ENCODE measurements around the gene CYBRD1. TPM values are rescaled to one million over a fixed set of nuclear protein-coding genes. Genes with fewer than 3 reads are reported as not detected.
"Not testable (repeated sequence)": the region's sequence is repeated elsewhere in the genome, so short reads cannot be mapped to it uniquely, and the experiment has no call there.

Gene CYBRD1
- total RNA-seq, 2 donors from 2014 or later, result 67.9 to 130 TPM

DNA sequence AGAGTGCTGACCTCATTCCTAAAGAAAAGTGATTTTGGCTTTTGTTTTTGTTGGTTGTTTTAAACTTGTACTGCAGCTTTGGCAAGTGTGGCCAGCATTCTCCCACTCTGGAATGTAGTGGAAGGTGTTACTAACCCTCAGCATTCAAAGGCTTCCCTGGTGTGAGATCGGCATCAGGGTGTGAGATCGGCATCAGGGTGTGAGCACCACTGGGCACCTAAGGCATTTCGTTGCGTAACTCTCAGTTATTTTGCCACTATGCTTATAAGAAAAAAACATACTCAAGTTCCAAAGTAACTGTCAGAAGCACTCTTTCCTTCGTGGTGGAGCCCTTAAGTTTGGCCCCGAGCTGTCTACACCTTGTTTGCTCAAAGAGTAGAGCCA, 1.7 kb downstream of the CYBRD1 start:
- no peaks in the 10 kb centered on the region for H3K36me3 ChIP-seq
- H3K4me3 ChIP-seq, result peak overlapping the region; percentile 59 to 78
- H3K4me1 ChIP-seq (replicated peaks), result no peaks in the 10 kb centered on the region
- intact Hi-C loops (cut with DNase I), result no loop called here
- no peaks in the 10 kb centered on the region for H3K27me3 ChIP-seq (replicated peaks; ENCODE audit: insufficient read depth)
- WGBS, result 7% methylated on average over 5 of the region's 6 CpGs
- peak overlapping the region; percentile 91 to 93 for H3K27ac ChIP-seq
- H3K9me3 ChIP-seq, result no peaks in the 10 kb centered on the region
- TF ChIP-seq POLR2A (IDR thresholded peaks at IDR 0.05) (no peak), POLR2AphosphoS5 (IDR thresholded peaks at IDR 0.05) (no peak)
- TF ChIP-seq, protein P1, sequence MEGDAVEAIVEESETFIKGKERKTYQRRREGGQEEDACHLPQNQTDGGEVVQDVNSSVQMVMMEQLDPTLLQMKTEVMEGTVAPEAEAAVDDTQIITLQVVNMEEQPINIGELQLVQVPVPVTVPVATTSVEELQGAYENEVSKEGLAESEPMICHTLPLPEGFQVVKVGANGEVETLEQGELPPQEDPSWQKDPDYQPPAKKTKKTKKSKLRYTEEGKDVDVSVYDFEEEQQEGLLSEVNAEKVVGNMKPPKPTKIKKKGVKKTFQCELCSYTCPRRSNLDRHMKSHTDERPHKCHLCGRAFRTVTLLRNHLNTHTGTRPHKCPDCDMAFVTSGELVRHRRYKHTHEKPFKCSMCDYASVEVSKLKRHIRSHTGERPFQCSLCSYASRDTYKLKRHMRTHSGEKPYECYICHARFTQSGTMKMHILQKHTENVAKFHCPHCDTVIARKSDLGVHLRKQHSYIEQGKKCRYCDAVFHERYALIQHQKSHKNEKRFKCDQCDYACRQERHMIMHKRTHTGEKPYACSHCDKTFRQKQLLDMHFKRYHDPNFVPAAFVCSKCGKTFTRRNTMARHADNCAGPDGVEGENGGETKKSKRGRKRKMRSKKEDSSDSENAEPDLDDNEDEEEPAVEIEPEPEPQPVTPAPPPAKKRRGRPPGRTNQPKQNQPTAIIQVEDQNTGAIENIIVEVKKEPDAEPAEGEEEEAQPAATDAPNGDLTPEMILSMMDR (IDR thresholded peaks at IDR 0.05), result no peak
- DNase-seq (ENCODE audit: low spot score), result peak; percentile 44

DNA sequence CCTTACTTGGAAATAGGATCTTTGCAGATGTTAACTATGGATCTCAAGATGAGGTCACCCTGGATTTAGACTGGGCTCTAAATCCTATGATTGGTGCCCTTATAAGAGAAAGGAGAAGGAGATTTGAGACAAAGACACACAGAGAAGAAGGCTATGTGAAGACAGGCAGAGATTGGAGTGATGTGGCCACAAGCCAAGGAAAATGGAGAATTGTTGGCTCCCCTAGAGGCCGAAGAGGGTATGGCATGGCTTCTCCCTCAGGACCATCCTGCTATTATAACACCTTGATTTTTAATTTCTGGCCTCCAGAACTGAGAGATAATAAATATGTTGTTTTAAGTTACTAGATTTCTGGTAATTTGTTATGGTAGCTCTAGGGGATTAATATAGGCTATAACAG, 7.6 kb downstream of the CYBRD1 start:
- no peak for DNase-seq (ENCODE audit: low spot score)
- Histone ChIP-seq H3K27ac (no peak overlapping the region), H3K4me1 (replicated peaks) (no peaks in the 10 kb centered on the region), H3K36me3 (no peaks in the 10 kb centered on the region), H3K27me3 (replicated peaks; ENCODE audit: insufficient read depth) (no peaks in the 10 kb centered on the region), H3K9me3 (no peaks in the 10 kb centered on the region), H3K4me3 (no peak overlapping the region)
- TF ChIP-seq, protein P1 (IDR thresholded peaks at IDR 0.05), result peak in 1 of 4 experiments; percentile 39
- TF ChIP-seq POLR2A (IDR thresholded peaks at IDR 0.05), result no peak
- 97% methylated on average over 1 of the region's 1 CpG for WGBS
- intact Hi-C loops (cut with DNase I), result no loop called here

DNA sequence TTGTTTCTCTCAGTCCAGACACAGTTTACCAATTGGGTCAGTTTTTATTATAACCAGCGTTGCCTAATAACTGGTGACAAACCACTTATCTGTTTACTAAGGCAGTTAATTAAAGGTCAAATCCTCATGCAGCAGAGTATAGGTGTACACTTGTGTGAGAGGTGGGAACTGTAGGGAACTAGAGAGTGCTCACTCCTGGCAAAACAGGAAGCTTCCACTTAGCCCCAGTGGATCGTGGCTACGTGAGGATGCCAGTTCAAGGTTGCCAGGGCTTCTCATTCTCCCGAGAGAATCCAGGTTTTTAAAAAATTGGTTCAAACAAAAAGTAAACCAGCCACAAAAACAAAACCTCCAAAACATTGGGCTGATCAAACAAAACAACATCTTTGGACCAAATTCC, 8.1 kb downstream of the CYBRD1 start:
- Histone ChIP-seq H3K27me3 (replicated peaks; ENCODE audit: insufficient read depth) (no peaks in the 10 kb centered on the region), H3K9me3 (no peaks in the 10 kb centered on the region), H3K4me3 (no peak overlapping the region), H3K36me3 (no peaks in the 10 kb centered on the region), H3K4me1 (replicated peaks) (no peaks in the 10 kb centered on the region), H3K27ac (no peak overlapping the region)
- DNase-seq (ENCODE audit: low spot score), result no peak
- 72% methylated on average over 4 of the region's 4 CpGs for WGBS
- intact Hi-C loops (cut with DNase I), result no loop called here
- TF ChIP-seq, protein P1 (IDR thresholded peaks at IDR 0.05), result no peak
- no peak for TF ChIP-seq POLR2AphosphoS5 (IDR thresholded peaks at IDR 0.05)
- no peak for TF ChIP-seq POLR2A (IDR thresholded peaks at IDR 0.05)

GRCh38 chr2:171530859-171531258, 8.6 kb downstream of the CYBRD1 start:
- H3K36me3 ChIP-seq; H3K27ac ChIP-seq; H3K4me1 ChIP-seq (replicated peaks): not testable (repeated sequence)

DNA sequence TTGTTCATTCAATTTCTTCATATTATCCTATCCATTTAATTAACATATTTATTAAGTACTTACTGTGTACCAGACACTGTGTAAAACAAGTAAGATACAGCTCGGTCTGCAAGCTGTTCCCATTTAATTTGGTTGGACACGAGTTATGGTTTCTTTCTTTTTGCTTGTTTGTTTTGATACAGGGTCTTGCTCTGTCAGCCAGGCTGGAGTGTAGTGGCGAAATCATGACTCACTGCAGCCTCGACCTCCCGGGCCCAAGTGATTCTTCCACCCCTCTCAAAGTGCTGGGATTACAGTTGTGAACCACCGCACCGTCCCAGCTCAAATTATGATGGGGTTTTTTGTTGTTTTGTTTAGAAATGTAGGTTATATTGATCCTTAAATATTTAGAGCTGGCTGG, 9.0 kb downstream of the CYBRD1 start:
- no peaks in the 10 kb centered on the region for H3K9me3 ChIP-seq
- no peak overlapping the region for H3K4me3 ChIP-seq
- TF ChIP-seq, protein P1 (IDR thresholded peaks at IDR 0.05), result no peak
- TF ChIP-seq POLR2A (IDR thresholded peaks at IDR 0.05) (no peak), POLR2AphosphoS5 (IDR thresholded peaks at IDR 0.05) (peak; percentile 15)
- H3K36me3 ChIP-seq, result no peaks in the 10 kb centered on the region
- no peak for DNase-seq (ENCODE audit: low spot score)
- no peaks in the 10 kb centered on the region for H3K4me1 ChIP-seq (replicated peaks)
- intact Hi-C loops (cut with DNase I), result no loop called here
- no peak overlapping the region for H3K27ac ChIP-seq
- WGBS, result 36% methylated on average over 7 of the region's 7 CpGs
- no peaks in the 10 kb centered on the region for H3K27me3 ChIP-seq (replicated peaks; ENCODE audit: insufficient read depth)

More at GRCh38 chr2:171530859-171531258, 8.6 kb downstream of the CYBRD1 start:
- H3K27me3 ChIP-seq (replicated peaks; ENCODE audit: insufficient read depth); H3K4me3 ChIP-seq; DNase-seq (ENCODE audit: low spot score); H3K9me3 ChIP-seq; intact Hi-C loops (cut with DNase I): not testable (repeated sequence)
- 75% methylated on average over 1 of the region's 1 CpG for WGBS
